PC-3 (cell line): ENCODE data around the gene BTN1A1. TPM values are rescaled to one million over a fixed set of nuclear protein-coding genes. Genes with fewer than 3 reads are reported as not detected.
"Not testable (repeated sequence)": the region's sequence is repeated elsewhere in the genome, so short reads cannot be mapped to it uniquely, and the experiment has no call there.

Experiments used
- ATAC-seq: fragments of 200-7000 bp; cut with Tn5 transposase; 2 replicates; pipeline ENCODE4 v1.9.1; 2020; ENCODE audit warnings: mild to moderate bottlenecking, moderate library complexity
- BruUV-seq: library from RNA; stranded (reverse); fragments of 400-500 nt; replicated peaks from 2 replicates; lab custom pipeline; 2021; lab: Mats Ljungman, UMichigan
- CTCF ChIA-PET: fragments of 300-600 bp; sonication (Branson Sonifier 250); formaldehyde crosslinking; loops from one replicate; lab custom pipeline; 2022; ENCODE audit warnings: antibody characterized with exemption; lab: Charles Lee
- POLR2A ChIA-PET: fragments of 300-600 bp; sonication (Branson Sonifier 250); formaldehyde crosslinking; loops from one replicate; lab custom pipeline; 2022; ENCODE audit warnings: antibody characterized with exemption; ENCODE audit not compliant: unreplicated experiment; lab: Charles Lee
- DNase-seq: peaks from one replicate; pipeline ENCODE4 v3.0.0-alpha.2; 2015
- H2AFZ ChIP-seq: fragments of 300-600 bp; sonication (generic); 2 replicates; pipeline ENCODE4 v1.6.0; 2016; ENCODE audit warnings: antibody characterized with exemption, low read length
- H3F3A ChIP-seq: fragments of 300-600 bp; sonication (generic); one replicate; pipeline ENCODE4 v1.6.0; 2017; ENCODE audit warnings: antibody characterized with exemption, low read length, control low read depth, mild to moderate bottlenecking; ENCODE audit not compliant: unreplicated experiment
- H3K27ac ChIP-seq: fragments of 300-600 bp; sonication (generic); 2 replicates; pipeline ENCODE4 v1.5.1; 2016; ENCODE audit warnings: mild to moderate bottlenecking, low read length
- H3K27me3 ChIP-seq: fragments of 300-600 bp; sonication (generic); 2 replicates; pipeline ENCODE4 v1.6.1; 2016; ENCODE audit warnings: low read length, mixed read lengths
- H3K36me3 ChIP-seq: fragments of 300-600 bp; sonication (generic); 2 replicates; pipeline ENCODE4 v1.6.1; 2016; ENCODE audit warnings: low read depth, mixed run types, low read length, mixed read lengths
- H3K4me1 ChIP-seq: fragments of 300-600 bp; sonication (generic); 2 replicates; pipeline ENCODE4 v1.5.1; 2016; ENCODE audit warnings: low read length; ENCODE audit not compliant: insufficient read depth
- H3K4me2 ChIP-seq: fragments of 300-600 bp; sonication (generic); 2 replicates; pipeline ENCODE4 v1.6.0; 2016; ENCODE audit warnings: low read length
- H3K4me3 ChIP-seq: fragments of 300-600 bp; sonication (generic); 2 replicates; pipeline ENCODE4 v1.5.1; 2016; ENCODE audit warnings: mild to moderate bottlenecking, low read length, mixed read lengths
- H3K79me2 ChIP-seq: fragments of 300-600 bp; sonication (generic); 2 replicates; pipeline ENCODE4 v1.6.1; 2017; ENCODE audit warnings: low read length, mixed read lengths
- H3K9ac ChIP-seq: fragments of 300-600 bp; sonication (generic); 2 replicates; pipeline ENCODE4 v1.6.0; 2016; ENCODE audit warnings: mild to moderate bottlenecking, low read length
- H3K9me2 ChIP-seq: fragments of 300-600 bp; sonication (generic); replicated peaks from 2 replicates; pipeline ENCODE4 v1.6.1; 2016; ENCODE audit warnings: mixed run types, low read length, mixed read lengths
- H3K9me3 ChIP-seq: fragments of 300-600 bp; sonication (generic); 2 replicates; pipeline ENCODE4 v1.6.1; 2016; ENCODE audit warnings: low read length, mixed read lengths
- H4K20me1 ChIP-seq: fragments of 300-600 bp; sonication (generic); 2 replicates; pipeline ENCODE4 v1.6.1; 2016; ENCODE audit warnings: low read length, mixed read lengths
- EZH2 ChIP-seq: fragments of 300-600 bp; sonication (generic); IDR thresholded peaks from one replicate; pipeline ENCODE4 v1.6.1; 2017; ENCODE audit warnings: antibody characterized with exemption, mild to moderate bottlenecking, low read length; ENCODE audit not compliant: unreplicated experiment
- intact Hi-C: fragments of 100-400 bp; cut with micrococcal nuclease; formaldehyde crosslinking; loops from 2 replicates; pipeline ENCODE4 v1.9.0; 2023
- total RNA-seq: library from RNA; depleted of rRNA; stranded (reverse); fragments of >200 nt; gene quantifications from 2 replicates; pipeline ENCODE4 v1.2.3, GENCODE V29; 2014
- TF ChIP-seq, protein P1 (sequence below): fragments of 300-600 bp; sonication (generic); conservative IDR thresholded peaks from 2 replicates; pipeline ENCODE4 v1.5.1; 2017; ENCODE audit warnings: antibody characterized with exemption, low read depth, mild to moderate bottlenecking, low read length

BTN1A1 gene
- total RNA-seq, 1 experiment from 2014 or later: not detected

GRCh38 chr6:26521600-26522391, 21.7 kb downstream of the BTN1A1 start:
- no peaks in the 10 kb centered on the region for H3K36me3 ChIP-seq
- H4K20me1 ChIP-seq: no peaks in the 10 kb centered on the region
- DNase-seq (peak; percentile 38), ATAC-seq (peak; percentile 68)
- ChIA-PET POLR2A (interaction anchor here (0.7 kb wide), 1 partner anchor 48 kb away, joined by 4 read pairs; no protein-coding TSS in a partner anchor), CTCF (no interaction called here)
- H3K27me3 ChIP-seq: no peaks in the 10 kb centered on the region
- H3K9me2 ChIP-seq: no peaks in the 10 kb centered on the region
- H2AFZ ChIP-seq: peak overlapping the region; percentile 92
- H3K4me3 ChIP-seq: peak overlapping the region; percentile 75
- intact Hi-C loops: loop anchor here (2.0 kb wide), 2 partner anchors 15 to 47 kb away; no protein-coding TSS in a partner anchor
- no TSS peak for BruUV-seq
- peak overlapping the region; percentile 84 for H3K4me2 ChIP-seq
- peak overlapping the region; percentile 57 for H3K9ac ChIP-seq
- H3K9me3 ChIP-seq: no peaks in the 10 kb centered on the region
- no peak overlapping the region for H3K27ac ChIP-seq
- no peaks in the 10 kb centered on the region for H3F3A ChIP-seq
- peaks cover 15% of the 10 kb centered on the region for H3K4me1 ChIP-seq
- no peak for TF ChIP-seq EZH2
- TF ChIP-seq, protein P1, sequence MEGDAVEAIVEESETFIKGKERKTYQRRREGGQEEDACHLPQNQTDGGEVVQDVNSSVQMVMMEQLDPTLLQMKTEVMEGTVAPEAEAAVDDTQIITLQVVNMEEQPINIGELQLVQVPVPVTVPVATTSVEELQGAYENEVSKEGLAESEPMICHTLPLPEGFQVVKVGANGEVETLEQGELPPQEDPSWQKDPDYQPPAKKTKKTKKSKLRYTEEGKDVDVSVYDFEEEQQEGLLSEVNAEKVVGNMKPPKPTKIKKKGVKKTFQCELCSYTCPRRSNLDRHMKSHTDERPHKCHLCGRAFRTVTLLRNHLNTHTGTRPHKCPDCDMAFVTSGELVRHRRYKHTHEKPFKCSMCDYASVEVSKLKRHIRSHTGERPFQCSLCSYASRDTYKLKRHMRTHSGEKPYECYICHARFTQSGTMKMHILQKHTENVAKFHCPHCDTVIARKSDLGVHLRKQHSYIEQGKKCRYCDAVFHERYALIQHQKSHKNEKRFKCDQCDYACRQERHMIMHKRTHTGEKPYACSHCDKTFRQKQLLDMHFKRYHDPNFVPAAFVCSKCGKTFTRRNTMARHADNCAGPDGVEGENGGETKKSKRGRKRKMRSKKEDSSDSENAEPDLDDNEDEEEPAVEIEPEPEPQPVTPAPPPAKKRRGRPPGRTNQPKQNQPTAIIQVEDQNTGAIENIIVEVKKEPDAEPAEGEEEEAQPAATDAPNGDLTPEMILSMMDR: peak; percentile 47
- no peaks in the 10 kb centered on the region for H3K79me2 ChIP-seq

GRCh38 chr6:26522486-26523228, 22.6 kb downstream of the BTN1A1 start:
- H3K9me2 ChIP-seq, H3K9ac ChIP-seq, H3K27ac ChIP-seq, H4K20me1 ChIP-seq, H3K9me3 ChIP-seq, H3F3A ChIP-seq, POLR2A ChIA-PET, H3K79me2 ChIP-seq, CTCF ChIA-PET, H3K27me3 ChIP-seq, intact Hi-C loops, H3K36me3 ChIP-seq, ATAC-seq, H3K4me3 ChIP-seq, H2AFZ ChIP-seq, BruUV-seq: not testable (repeated sequence)
- peak; percentile 47 for DNase-seq
- Histone ChIP-seq H3K4me2 (0 out of 2 replicates have a peak overlapping the region, but pooled peaks have one; percentile 1), H3K4me1 (peaks cover 15% of the 10 kb centered on the region)

DNA sequence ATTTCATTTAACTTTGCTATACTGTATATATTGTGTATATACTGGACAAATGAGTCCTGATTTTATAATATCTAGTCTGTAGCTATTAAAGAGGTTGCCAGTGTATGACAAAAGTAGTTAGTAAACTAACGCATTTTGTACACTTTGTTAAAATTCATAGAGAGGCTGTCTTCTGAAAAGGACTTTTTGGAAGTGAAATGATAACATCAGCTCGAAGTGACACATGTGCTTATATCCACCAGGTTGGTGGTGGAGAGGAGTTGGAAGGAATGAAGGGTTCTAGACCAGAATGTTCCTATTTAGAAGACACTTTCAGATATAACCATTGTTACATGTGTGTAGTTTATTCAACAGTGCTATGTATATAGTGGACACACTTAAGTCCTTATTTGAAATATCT, 24.2 kb downstream of the BTN1A1 start:
- H3F3A ChIP-seq, H3K27me3 ChIP-seq, ATAC-seq, H2AFZ ChIP-seq, DNase-seq, H3K9me2 ChIP-seq, POLR2A ChIA-PET, H3K9me3 ChIP-seq, H3K9ac ChIP-seq, H4K20me1 ChIP-seq, H3K4me2 ChIP-seq, intact Hi-C loops, H3K36me3 ChIP-seq, H3K27ac ChIP-seq, H3K79me2 ChIP-seq, BruUV-seq, CTCF ChIA-PET, H3K4me3 ChIP-seq: not testable (repeated sequence)
- peaks cover 15% of the 10 kb centered on the region for H3K4me1 ChIP-seq
